Non-pigmented ciliary epithelial cell (primary cell): ENCODE data around the gene ADNP.

ENCODE experiments used
- DNase-seq: peaks from one replicate; pipeline ENCODE4 v3.0.0-alpha.2; 2010; ENCODE audit warnings: low read depth

The ADNP gene

GRCh38 chr20:50872560-50873425 is 58.4 kb downstream of the ADNP start:
- no peak for DNase-seq

GRCh38 chr20:50870561-50871161 is 60.6 kb downstream of the ADNP start:
- DNase-seq = peak; percentile 15

- DNase-seq = peak; percentile 10
Observed at GRCh38 chr20:50868509-50869495, 62.4 kb downstream of the ADNP start.

GRCh38 chr20:50867805-50868204 is 63.4 kb downstream of the ADNP start:
- DNase-seq = no peak

DNA sequence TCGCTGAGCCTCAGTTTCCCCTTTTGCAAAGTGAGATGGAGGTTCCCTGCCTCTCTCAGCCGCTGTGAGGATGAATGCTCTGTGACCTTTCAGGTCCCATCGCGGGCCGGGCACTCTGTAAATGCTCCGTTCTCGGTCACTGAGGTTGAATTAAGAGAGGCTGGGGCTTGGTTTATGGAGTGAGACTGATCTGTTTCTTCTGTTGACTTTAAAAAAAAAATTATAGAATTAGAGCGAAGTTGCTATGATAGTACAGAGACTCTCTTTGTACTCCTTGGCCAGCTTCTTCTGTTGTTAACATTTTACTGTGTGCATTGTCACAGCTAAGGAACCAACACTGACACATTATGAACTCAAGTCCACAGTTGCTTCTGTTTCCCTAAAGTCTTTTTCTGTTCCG is 64.4 kb downstream of the ADNP start:
- DNase-seq = no peak

GRCh38 chr20:50866036-50866685 is 65.1 kb downstream of the ADNP start:
- DNase-seq = no peak

DNA sequence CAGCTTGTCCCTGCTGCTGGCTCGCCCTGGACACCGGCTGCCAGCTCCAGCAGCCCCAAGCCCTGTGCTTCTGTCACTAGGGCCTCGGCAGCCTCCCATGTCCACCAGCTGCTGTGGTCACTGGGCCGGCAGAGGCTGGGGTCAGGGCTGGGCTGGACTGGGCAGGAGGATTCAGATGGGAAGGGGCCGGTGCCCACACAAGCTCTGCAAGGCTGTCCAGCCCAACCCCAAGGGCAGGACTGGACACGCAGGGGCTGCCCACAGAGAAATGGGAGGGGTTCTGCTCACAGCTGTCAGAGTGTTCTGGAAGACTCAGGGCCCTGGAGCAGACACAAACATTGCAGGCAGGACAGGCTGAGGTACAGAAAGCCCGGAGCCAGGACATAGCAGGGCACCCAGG is 65.6 kb downstream of the ADNP start:
- no peak for DNase-seq

DNA sequence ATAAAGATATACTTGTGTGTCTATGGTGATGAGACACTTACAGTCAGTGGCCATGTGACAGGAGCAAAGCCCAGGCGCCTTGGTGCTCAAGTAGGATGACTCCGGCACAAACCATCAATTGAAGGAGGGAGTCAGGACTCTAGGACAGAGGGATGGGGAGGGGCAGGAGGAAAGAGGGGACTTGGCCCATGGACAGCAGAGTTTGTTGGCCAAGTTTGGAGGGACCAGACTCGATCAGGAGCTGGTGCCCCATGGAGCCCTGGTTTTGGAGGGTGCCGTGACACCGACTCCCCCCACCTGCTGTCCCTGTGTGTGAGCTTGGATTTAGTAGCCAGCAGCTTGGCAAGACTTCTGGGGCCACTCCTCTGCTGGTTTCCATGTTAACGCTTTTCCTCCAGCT is 66.1 kb downstream of the ADNP start:
- DNase-seq = no peak

DNA sequence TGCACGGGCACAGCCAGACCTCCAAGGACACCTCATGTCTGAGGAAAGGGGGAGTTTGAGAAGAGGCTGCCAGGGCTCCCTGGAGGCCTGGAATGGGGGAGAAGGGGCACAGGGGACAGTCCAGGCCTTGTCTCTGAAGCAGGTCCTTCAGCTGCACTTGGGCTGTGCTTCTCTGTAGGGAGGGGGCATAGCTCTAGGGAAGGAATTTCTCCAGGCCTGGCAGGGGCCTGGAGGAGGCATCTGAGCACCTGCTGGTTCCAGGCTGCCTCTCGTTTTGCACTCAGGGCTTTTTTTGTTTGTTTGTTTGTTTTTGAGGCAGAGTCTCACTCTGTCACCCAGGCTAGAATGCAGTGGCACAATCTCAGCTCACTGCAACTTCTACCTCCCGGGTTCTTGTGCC is 68.7 kb downstream of the ADNP start:
- no peak for DNase-seq

DNA sequence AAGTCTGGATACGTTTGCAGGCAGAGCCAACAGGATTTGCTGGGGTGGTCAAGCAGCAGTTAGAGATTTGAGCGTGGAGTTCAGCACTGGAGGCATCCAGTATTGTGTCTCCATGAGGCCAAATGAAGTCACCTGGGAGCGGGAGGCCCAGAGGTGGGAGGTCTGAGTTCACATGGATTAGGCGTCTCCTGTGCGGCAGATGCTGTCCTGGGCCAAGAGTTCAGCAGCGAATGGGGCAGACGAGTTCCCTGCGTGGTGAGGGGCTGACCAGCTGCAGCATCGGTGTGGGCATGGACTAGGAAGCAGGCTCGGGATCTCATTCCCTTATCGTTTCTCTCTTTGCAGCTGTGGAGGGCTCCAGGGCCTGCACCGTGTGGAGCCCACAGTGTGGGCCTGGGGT is 70.2 kb downstream of the ADNP start:
- no peak for DNase-seq

DNA sequence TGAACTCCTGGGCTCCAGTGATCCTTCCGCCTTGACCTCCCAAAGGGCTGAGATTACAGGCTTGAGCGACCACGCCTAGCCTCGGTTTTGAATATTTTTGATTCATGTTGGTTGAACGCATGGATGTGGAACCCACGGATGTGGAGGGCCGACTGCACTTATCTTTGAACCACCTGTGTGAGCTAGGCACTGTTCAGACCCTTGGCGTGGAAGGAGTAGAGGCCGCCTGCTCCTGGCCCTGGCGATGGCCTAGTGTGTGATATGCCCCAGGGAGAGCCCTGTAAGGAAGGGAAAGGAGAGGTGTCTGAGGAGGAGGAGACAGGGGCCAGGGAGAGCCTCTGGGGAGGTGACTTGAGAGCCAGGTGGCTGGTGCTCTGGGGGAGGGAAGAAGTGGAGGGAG is 72.1 kb downstream of the ADNP start:
- DNase-seq = no peak

DNA sequence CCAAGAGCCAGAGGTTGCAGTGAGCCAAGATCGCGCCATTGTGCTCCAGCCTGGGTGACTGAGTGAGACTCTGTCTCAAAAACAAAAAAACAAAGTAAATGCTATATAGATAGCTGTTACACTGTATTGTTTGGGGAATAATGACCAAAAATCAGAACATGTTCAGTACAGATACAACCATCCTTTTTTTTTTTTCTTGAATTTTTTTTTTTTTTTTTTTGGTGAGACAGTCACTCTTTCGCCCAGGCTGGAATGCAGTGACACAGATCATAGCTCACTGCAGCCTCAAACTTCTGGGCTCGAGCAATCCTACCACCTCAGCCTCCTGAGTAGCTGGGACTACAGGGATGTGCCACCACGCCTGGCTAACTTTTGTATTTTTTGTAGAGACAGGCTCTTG is 72.7 kb downstream of the ADNP start:
- no peak for DNase-seq

DNA sequence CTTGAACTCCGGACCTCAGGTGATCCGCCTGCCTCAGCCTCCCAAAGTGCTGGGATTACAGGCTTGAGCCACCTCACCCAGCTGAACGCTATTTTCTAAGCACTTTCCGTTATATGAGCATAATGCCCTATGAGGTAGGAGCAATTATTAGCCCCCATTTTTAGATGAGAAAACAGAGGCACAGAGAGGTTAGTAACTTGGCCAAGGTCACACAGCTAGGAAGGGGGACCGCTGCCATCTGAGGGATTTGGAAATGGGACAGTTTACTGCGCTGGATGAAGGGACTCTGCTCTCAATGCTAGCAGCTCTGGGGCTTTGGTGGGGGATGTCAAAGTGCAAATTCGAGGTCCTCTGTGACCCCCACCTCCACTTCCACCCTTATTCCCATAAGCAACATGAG is 73.9 kb downstream of the ADNP start:
- DNase-seq = no peak

GRCh38 chr20:50856475-50857041 is 74.7 kb downstream of the ADNP start:
- DNase-seq = no peak

DNA sequence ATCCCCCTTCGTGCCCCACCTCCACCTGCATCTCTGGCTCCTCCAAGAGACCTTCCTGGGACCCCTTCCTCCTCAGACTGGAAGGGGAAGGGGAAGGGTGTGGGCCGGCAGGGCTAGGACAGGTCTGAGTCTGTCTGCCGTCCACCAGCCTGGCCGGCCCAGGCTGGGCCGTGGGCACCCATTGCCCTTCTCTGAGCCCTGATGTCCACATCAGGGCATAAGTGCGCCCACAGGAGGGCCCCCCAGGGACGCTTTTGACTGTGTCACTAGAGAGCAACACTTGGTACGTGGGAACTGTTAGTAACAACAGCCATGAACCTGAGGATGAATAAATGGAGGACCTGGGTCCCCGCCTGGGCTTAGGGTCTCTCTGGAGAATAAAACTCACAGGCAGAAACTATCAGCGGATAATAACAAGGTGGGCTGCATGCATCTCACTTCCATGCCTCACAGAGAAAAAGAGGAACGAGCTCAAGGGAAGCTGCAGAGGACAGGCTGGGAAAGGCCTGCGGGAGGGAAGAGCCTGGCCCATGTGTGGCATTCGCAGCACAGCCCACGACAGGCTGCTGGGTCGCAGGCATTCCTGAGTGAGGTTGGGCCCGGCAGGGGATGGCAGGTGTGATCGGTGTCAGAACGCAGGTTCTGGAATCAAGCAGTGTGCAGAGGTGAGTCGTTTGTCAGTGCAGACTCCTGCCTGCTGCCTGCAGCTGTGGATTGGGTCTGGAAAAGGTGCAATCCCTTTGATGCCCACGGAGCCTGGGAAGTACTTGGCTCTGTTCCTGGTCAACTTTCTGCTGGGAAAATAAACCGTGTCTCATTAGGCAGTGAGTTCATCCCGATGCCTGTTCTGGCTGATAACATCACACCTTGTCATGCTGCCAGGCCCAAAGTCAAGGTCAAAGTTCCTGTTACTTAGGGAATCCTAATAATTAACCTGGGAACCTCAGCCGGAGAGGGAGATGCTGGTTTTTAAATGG is 75.5 kb downstream of the ADNP start:
- DNase-seq = no peak

DNA sequence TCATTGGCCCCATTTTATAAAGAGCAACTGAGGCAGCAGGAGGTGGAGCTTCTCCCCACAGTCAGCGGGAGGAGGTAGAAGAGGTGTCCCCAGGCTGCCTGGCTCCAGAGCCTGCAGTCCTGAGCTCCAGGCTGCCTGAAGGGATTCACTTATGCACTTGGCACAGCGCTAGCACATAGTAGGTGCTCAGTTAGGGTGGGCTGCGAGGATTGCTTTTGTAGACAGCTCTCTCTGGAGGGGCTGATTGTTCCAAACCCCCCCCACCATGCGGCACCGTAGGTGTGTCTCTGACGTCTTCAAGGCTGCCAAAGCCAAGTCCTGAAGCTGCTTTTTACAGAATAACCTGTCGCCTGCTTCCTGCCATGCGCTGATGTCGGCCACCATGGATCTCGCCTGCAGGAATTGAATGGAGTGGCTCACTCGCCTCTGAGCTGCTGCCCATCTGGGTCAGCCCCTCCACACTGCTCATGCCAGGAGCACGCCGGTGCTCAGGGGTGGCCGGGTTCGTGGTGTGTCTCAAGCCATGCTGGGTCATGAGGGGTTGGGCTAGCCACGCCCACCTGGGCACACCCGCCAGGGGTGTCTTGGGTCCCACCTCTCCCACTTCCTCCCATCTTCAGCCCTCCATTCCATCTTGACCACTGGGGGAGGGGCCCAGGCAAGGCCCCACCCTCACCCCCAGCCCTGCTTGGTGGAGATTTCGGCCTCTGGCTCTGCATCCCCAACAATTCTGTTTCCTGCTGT is 76.6 kb downstream of the ADNP start:
- DNase-seq = no peak

DNA sequence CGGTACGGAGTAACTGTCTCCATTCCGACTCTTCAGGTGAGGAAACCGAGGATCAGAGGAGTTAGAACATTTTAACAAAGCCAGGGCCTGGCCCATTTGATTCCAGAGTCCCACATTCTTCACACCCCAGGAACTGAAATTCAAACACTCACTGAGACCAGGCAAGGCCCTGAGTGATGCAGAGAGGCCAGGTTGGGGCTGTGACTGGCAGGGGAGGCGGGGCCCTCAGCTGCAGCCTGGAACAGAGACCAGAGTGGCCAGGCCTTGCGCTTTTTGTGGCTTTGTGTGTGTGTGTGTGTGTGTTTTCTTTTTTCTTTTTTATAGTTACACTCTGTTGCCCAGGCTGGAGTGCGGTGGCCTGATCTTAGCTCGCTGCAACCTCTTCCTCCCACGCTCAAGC is 79.2 kb downstream of the ADNP start:
- no peak for DNase-seq

DNA sequence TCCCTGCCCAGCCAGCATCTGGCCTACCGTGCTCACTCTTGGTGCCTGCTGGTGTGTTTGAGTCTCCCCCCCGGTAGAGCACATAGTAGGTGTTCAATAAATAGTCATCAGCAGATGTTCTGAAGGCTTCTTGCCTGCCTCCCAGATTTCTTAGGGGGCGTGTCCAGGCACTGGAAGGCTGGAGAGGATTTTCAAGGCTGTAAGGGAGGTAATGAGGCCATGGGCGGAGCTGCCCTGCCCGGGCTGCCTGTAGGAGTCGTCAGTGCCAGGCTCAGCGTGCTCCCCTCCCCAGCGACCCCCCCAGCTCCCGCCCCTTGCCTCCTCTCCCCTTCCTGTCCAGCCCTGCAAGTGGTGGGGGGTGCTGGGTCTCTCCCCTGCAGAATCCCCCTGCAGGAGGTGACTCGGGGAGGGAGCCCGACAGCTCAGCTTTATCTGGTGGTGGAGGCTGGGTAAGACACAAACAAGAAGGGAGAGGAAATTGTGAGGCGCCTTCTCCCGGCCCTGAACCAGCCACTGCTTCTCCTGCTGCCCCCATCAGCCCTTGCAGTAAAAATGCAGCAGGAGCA is 80.4 kb downstream of the ADNP start:
- no peak for DNase-seq
